DND-41 (cell line): ENCODE measurements around the gene MSI2.

ENCODE experiments used
- ATAC-seq: fragments of 200-7000 bp; cut with Tn5 transposase; 3 replicates; pipeline ENCODE4 v1.9.1; 2021; ENCODE audit warnings: low read depth; ENCODE audit not compliant: insufficient read depth
- DNase-seq: peaks from one replicate; pipeline ENCODE4 v3.0.0-alpha.2; 2020
- H2AFZ ChIP-seq: 2 replicates; pipeline ENCODE4 v1.6.0; 2012; ENCODE audit warnings: low read depth, low read length
- H3K27ac ChIP-seq: 2 replicates; pipeline ENCODE4 v1.5.1; 2012; ENCODE audit warnings: low read length, inconsistent platforms
- H3K27me3 ChIP-seq: fragments of 200-600 bp; sonication (generic); 2 replicates; pipeline ENCODE4 v1.6.0; 2012; ENCODE audit warnings: low read length, mild to moderate bottlenecking, inconsistent platforms; ENCODE audit not compliant: insufficient read depth, poor library complexity
- H3K36me3 ChIP-seq: 2 replicates; pipeline ENCODE4 v1.5.1; 2012; ENCODE audit warnings: low read length, inconsistent platforms; ENCODE audit not compliant: insufficient read depth
- H3K4me1 ChIP-seq: 2 replicates; pipeline ENCODE4 v1.5.1; 2012; ENCODE audit warnings: mild to moderate bottlenecking, low read length; ENCODE audit not compliant: insufficient read depth
- H3K4me2 ChIP-seq: 2 replicates; pipeline ENCODE4 v1.6.0; 2012; ENCODE audit warnings: mild to moderate bottlenecking, moderate library complexity, low read length, inconsistent platforms; ENCODE audit not compliant: insufficient read depth
- H3K4me3 ChIP-seq, 2 experiments: fragments of 200-600 bp in 1 of 2; shearing (Covaris generic) in 1 of 2; 2 replicates each; pipeline ENCODE4 v1.5.1; 2012 to 2016; ENCODE audit warnings: inconsistent platforms in 2 of 2, low read length in 2 of 2, mild to moderate bottlenecking in 2 of 2, low read depth in 1 of 2, moderate library complexity in 1 of 2
- H3K79me2 ChIP-seq: 2 replicates; pipeline ENCODE4 v1.6.0; 2012; ENCODE audit warnings: low read length, inconsistent platforms; ENCODE audit not compliant: insufficient read depth
- H3K9ac ChIP-seq: 2 replicates; pipeline ENCODE4 v1.6.0; 2012; ENCODE audit warnings: low read depth, mild to moderate bottlenecking, inconsistent platforms, low read length, moderate library complexity
- H3K9me3 ChIP-seq: 2 replicates; pipeline ENCODE4 v1.5.1; 2012; ENCODE audit warnings: low read length, moderate library complexity, mild to moderate bottlenecking, inconsistent platforms; ENCODE audit not compliant: insufficient read depth, severe bottlenecking
- H4K20me1 ChIP-seq: 2 replicates; pipeline ENCODE4 v1.6.0; 2012; ENCODE audit warnings: low read length; ENCODE audit not compliant: insufficient read depth
- EZH2 ChIP-seq: IDR thresholded peaks from 3 replicates; pipeline ENCODE4 v1.6.1; 2012; ENCODE audit warnings: borderline replicate concordance, low read depth, mild to moderate bottlenecking, moderate library complexity, low read length, inconsistent platforms; ENCODE audit not compliant: severe bottlenecking
- TF ChIP-seq, protein P1 (sequence below): IDR thresholded peaks from 2 replicates; pipeline ENCODE4 v1.5.1; 2012; ENCODE audit warnings: borderline replicate concordance, low read length, moderate library complexity, mild to moderate bottlenecking; ENCODE audit not compliant: poor library complexity, severe bottlenecking; ENCODE audit errors: extremely low read depth

The MSI2 gene

DNA sequence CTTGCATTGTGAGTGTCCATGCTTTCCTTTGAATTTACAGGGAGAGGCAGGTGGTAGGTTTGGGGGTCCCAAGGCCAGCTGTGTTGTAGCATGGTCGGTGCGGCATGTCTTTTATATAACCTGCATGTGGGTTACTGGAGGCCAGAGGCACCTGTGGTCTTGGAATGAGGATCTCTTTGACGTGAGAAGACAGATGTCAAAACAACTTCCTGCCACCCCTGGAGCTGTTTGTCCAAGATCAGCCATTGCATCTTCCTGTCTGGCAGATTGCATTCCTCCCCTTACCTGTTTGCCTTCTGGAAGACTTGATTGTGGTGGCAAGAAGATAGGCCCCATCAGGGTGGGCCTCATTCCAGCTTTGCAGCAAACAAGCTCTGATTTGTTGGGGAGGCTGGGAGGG, 175.1 kb downstream of the MSI2 start:
- TF ChIP-seq EZH2 = no peak
- TF ChIP-seq, protein P1, sequence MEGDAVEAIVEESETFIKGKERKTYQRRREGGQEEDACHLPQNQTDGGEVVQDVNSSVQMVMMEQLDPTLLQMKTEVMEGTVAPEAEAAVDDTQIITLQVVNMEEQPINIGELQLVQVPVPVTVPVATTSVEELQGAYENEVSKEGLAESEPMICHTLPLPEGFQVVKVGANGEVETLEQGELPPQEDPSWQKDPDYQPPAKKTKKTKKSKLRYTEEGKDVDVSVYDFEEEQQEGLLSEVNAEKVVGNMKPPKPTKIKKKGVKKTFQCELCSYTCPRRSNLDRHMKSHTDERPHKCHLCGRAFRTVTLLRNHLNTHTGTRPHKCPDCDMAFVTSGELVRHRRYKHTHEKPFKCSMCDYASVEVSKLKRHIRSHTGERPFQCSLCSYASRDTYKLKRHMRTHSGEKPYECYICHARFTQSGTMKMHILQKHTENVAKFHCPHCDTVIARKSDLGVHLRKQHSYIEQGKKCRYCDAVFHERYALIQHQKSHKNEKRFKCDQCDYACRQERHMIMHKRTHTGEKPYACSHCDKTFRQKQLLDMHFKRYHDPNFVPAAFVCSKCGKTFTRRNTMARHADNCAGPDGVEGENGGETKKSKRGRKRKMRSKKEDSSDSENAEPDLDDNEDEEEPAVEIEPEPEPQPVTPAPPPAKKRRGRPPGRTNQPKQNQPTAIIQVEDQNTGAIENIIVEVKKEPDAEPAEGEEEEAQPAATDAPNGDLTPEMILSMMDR = no peak
- H3K4me3 ChIP-seq = no peak overlapping the region
- H3K27ac ChIP-seq = peak overlapping the region; percentile 97
- H3K9ac ChIP-seq = peak overlapping the region; percentile 15
- peaks cover 56% of the 10 kb centered on the region for H3K36me3 ChIP-seq
- peaks cover 100% of the 10 kb centered on the region for H3K79me2 ChIP-seq
- H2AFZ ChIP-seq = no peak overlapping the region
- peaks cover 98% of the 10 kb centered on the region for H3K4me1 ChIP-seq
- no peaks in the 10 kb centered on the region for H4K20me1 ChIP-seq
- no peak overlapping the region for H3K4me2 ChIP-seq
- H3K27me3 ChIP-seq = no peaks in the 10 kb centered on the region
- H3K9me3 ChIP-seq = no peaks in the 10 kb centered on the region
- ATAC-seq (peak; percentile 28; the same call in 1 of the 3 replicates), DNase-seq (no peak)

DNA sequence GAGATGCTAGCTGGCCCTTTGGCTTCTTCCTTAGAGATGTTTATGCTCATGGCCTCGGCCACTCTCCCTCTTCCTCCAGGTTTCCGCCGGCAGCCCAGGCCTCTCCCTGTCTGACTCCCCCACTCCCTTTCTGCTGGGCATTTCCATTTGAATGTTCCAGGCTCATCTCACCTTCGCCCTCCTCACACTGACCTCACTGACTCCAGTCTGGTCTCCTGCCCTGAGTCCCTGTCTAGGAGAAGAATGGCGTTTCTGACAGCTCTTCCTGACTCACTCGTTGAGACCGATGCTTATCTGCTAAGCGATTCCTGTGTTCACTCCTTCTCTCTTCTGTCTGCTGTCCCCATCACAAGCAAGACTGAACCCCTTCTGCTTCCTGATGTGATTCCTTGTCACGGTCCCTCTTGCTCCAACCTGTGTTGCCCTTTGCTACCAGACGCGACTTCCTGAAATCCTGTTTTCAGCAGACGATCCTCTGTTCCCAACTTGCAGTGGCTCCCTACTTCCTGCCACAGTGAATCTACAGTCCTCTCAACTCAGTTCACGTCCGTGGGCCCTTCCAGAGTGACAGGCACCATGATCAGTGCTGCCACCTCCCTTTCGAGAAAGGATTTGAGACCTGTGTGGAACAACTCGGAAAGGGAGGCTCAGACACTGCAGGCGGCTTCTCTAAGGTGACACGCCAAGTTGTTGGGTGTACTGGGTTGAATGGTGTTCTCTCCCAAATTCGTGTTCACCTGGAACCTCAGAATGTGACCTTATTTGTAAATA, 176.4 kb downstream of the MSI2 start:
- peak overlapping the region; percentile 11 for H3K9ac ChIP-seq
- peaks cover 99% of the 10 kb centered on the region for H3K79me2 ChIP-seq
- no peak for ATAC-seq

DNA sequence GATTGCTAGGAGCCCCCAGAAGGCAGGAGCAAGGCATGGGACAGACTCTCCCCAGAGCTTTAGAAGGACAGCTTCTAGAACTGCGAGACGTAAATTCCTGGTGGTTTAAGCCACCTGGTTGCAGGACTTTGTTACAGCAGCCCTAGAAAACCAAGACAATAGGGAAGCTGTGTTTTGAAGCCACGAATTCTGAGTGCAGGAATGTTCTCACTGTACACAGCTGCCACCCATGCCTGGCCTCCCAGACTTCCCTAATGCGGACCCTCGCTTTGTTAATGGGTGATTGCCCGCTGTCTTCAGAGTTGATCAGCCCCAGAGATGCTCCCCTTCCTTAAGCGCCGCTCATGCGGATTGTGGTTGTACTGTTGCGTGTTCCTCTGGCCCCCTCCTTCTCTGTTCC, 177.1 kb downstream of the MSI2 start:
- H4K20me1 ChIP-seq = no peaks in the 10 kb centered on the region
- no peak overlapping the region for H3K4me3 ChIP-seq
- H3K36me3 ChIP-seq = peaks cover 59% of the 10 kb centered on the region
- H3K4me2 ChIP-seq = no peak overlapping the region
- TF ChIP-seq EZH2 = no peak
- TF ChIP-seq, protein P1 = peak; percentile 35
- no peak for ATAC-seq
- peak overlapping the region; percentile 11 for H3K9ac ChIP-seq
- no peak for DNase-seq
- peaks cover 91% of the 10 kb centered on the region for H3K79me2 ChIP-seq
- no peaks in the 10 kb centered on the region for H3K27me3 ChIP-seq
- H3K4me1 ChIP-seq = peaks cover 100% of the 10 kb centered on the region
- H2AFZ ChIP-seq = no peak overlapping the region
- peak overlapping the region; percentile 97 for H3K27ac ChIP-seq
- H3K9me3 ChIP-seq = no peaks in the 10 kb centered on the region

More for the DNA sequence above, 176.4 kb downstream of the MSI2 start:
- TF ChIP-seq, protein P1 = peak; percentile 31
- no peak for TF ChIP-seq EZH2
- Histone ChIP-seq H3K4me2 (no peak overlapping the region), H3K36me3 (peaks cover 60% of the 10 kb centered on the region), H3K4me3 (no peak overlapping the region), H3K27me3 (no peaks in the 10 kb centered on the region), H3K4me1 (peaks cover 100% of the 10 kb centered on the region), H2AFZ (no peak overlapping the region), H3K9me3 (no peaks in the 10 kb centered on the region), H3K27ac (peak overlapping the region; percentile 97), H4K20me1 (no peaks in the 10 kb centered on the region)
- DNase-seq = no peak
